ENCODE measurements around the gene ZBTB17. TPM values are rescaled to one million over a fixed set of nuclear protein-coding genes. Genes with fewer than 3 reads are reported as not detected.

The ZBTB17 gene
- total RNA-seq, 2 donors from 2014 or later: 14.8 to 27.5 TPM

DNA sequence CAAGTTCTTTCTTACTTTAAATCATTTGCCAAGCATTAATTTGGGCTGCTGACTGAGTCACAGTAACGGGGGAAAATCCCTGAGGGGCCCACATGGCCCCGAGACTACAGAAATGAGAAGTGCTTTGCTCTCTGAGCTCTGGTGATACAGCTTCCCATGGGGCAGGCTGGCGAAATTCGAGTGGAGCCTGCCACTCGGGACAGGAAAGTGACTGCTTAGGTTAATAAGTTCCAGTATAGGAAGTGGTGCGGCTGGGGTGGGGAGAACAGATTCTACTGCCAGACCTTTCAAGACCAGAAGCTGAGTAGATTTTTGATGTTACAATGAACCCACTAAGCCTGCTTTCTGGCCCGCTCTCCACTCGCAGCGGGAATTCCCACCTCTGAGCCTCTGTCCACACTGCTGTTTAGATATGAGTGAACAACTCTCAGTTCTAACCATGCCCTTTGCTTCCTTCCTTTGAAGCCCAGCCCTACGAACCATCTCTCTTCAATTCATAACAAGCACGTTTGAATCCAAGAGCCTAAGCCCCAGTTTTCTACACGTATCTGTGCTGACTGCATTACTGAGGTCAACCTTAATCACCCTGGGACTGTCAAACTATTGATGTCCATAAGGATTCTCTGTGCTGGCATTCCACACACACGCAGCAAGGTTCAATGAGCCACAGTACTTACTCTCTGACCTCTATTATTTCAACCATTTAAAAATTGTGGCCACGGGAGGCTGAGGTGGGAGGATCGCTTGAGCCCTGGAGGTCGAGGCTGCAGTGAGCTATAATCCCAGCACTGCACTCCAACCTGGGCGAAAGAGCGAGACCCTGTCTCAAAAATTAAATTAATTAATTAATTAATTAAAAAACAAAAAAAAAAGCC lies 9.6 kb downstream of the ZBTB17 start:
- TF ChIP-seq, protein P1, sequence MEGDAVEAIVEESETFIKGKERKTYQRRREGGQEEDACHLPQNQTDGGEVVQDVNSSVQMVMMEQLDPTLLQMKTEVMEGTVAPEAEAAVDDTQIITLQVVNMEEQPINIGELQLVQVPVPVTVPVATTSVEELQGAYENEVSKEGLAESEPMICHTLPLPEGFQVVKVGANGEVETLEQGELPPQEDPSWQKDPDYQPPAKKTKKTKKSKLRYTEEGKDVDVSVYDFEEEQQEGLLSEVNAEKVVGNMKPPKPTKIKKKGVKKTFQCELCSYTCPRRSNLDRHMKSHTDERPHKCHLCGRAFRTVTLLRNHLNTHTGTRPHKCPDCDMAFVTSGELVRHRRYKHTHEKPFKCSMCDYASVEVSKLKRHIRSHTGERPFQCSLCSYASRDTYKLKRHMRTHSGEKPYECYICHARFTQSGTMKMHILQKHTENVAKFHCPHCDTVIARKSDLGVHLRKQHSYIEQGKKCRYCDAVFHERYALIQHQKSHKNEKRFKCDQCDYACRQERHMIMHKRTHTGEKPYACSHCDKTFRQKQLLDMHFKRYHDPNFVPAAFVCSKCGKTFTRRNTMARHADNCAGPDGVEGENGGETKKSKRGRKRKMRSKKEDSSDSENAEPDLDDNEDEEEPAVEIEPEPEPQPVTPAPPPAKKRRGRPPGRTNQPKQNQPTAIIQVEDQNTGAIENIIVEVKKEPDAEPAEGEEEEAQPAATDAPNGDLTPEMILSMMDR (IDR thresholded peaks at IDR 0.05): no peak
- H3K27ac ChIP-seq: peak overlapping the region; percentile 43 to 60
- DNase-seq (ENCODE audit: low spot score): no peak
- no peak overlapping the region for H3K4me3 ChIP-seq
- no peaks in the 10 kb centered on the region for H3K36me3 ChIP-seq
- peaks cover 0 to 38% of the 10 kb centered on the region in 2 donors for H3K4me1 ChIP-seq
- no peaks in the 10 kb centered on the region for H3K9me3 ChIP-seq
- no peaks in the 10 kb centered on the region for H3K27me3 ChIP-seq

DNA sequence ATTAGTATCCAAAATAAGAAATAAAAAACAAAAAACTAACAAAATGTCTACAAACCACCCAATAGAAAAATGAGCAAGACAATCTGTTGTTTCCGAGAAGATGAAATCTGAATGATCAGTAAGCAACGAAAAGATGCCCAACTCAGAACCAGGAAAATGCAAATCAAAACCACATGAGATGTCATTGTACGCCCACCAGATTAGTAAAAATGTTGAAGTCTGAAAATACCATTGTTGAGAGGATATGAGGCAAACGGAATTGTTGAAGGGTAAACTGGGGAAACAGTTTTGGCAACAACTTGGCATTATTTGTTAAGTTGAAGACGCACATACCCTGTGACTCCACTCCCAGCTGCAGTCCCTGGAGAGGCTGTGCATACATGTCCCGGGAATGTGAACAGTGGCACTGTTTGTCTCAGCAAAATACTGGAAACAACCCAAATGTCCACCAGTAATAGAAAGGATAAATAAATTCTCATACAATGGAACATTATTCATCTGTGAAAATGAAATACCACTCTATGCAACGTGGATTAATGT lies 10.6 kb downstream of the ZBTB17 start:
- Histone ChIP-seq H3K36me3 (no peaks in the 10 kb centered on the region), H3K4me1 (peaks cover 0 to 38% of the 10 kb centered on the region in 2 donors), H3K9me3 (no peaks in the 10 kb centered on the region), H3K4me3 (no peak overlapping the region), H3K27ac (no peak overlapping the region), H3K27me3 (no peaks in the 10 kb centered on the region)
- TF ChIP-seq, protein P1 (IDR thresholded peaks at IDR 0.05): no peak
- no peak for DNase-seq (ENCODE audit: low spot score)

DNA sequence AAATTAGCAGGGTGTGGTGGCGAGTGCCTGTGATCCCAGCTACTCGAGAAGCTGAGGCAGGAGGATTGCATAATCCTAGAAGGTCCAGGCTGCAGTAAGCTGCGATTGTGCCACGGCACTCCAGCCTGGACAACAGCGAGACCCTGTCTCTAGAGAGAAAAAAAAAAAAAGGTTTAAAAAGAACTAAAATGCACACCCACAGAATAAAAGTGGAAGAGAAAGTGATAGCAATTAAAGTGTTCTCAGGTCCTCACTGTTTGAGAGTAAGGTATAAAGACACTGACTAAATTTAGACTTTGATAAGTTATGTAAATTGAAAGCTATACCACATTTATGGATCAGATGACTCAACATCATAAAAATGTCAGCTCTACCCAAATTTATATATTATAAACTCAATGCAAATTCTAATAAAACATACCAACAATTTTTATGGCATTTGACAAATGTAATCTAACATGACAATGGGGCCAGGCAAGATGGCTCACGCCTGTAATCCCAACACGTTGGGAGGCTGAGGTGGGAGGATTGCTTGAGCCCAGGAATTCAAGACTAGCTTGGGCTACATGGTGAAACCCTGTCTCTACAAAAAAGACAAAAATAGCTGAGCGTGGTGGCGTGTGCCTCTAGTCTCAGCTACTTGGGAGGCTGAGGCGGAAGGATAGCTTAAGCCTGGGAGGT lies 11.8 kb downstream of the ZBTB17 start:
- Histone ChIP-seq H3K27me3 (no peaks in the 10 kb centered on the region), H3K4me3 (no peak overlapping the region), H3K36me3 (no peaks in the 10 kb centered on the region), H3K9me3 (no peaks in the 10 kb centered on the region), H3K4me1 (peaks cover 0 to 42% of the 10 kb centered on the region in 2 donors), H3K27ac (no peak overlapping the region)
- no peak for DNase-seq (ENCODE audit: low spot score)
- TF ChIP-seq, protein P1 (IDR thresholded peaks at IDR 0.05): no peak

DNA sequence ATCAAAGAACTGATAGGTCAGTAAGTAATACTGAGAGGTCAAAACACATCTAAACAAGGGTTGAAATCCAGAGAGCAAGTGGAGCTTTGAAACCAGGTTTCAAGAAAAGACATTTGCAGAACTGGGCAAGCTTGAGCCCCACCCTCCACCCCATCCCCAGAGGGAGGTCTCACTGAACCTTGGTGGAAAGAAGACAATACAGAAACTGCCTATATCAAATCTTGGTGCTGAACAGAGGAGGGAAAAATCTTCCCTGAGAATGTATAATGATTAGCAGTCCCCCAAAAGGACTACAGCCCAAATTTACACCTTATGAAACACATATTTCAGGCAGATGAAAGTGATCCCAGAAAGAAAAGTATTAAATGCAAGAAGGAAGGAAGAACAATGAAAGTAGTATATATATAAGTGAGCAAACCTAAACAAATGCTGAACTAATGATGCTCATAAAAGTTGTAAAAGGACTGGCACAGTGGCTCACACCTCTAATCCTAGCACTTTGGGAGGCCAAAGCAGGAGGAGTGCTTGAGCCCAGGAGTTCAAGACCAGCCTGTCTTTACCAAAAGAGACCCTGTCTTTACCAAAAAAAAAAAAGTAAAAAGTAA lies 12.4 kb downstream of the ZBTB17 start:
- TF ChIP-seq, protein P1 (IDR thresholded peaks at IDR 0.05): no peak
- Histone ChIP-seq H3K9me3 (no peaks in the 10 kb centered on the region), H3K4me3 (no peak overlapping the region), H3K4me1 (peaks cover 0 to 48% of the 10 kb centered on the region in 2 donors), H3K36me3 (no peaks in the 10 kb centered on the region), H3K27ac (no peak overlapping the region), H3K27me3 (no peaks in the 10 kb centered on the region)
- DNase-seq (ENCODE audit: low spot score): no peak

DNA sequence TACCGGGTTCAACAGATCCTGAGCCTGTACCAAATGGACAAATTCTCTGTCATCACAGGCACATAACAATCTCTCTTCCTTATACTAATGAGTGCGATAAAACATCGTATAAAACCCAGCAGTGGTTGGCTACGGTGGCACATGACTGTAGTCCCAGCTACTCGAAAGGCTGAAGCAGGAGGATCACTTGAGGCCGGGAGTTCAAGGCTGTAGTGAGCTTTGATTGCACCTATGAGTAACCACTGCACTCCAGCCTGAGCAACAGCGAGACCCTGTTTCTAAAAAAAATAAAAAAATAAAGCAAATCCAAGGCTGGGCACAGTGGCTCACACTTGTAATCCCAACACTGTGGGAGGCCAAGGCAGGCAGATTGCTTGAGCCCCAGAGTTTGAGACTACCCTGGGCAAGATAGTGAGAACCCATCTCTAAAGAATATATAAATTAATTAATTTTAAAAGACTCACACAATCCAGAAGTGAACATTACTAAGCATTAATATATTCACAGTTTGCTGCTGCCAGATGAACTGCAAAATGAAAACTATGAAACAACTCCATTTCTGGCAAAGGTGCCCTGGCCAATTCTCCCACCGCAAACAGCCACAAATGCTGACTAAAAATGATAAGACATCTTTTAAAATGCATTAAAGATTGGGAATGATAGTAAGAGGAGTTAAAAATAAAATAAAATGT lies 13.1 kb downstream of the ZBTB17 start:
- H3K4me3 ChIP-seq: no peak overlapping the region
- no peaks in the 10 kb centered on the region for H3K36me3 ChIP-seq
- H3K4me1 ChIP-seq: peaks cover 0 to 54% of the 10 kb centered on the region in 2 donors
- H3K27me3 ChIP-seq: no peaks in the 10 kb centered on the region
- TF ChIP-seq, protein P1 (IDR thresholded peaks at IDR 0.05): no peak
- no peaks in the 10 kb centered on the region for H3K9me3 ChIP-seq
- no peak overlapping the region for H3K27ac ChIP-seq
- DNase-seq (ENCODE audit: low spot score): no peak

Data from right atrium auricular region (tissue), 2 donors.